Right lobe of liver (tissue), 4 donors: Measurements from ENCODE around the gene HNRNPH2.

Source experiments
- CTCF ChIP-seq, 4 donors: fragments of 200-600 bp in 3 of 4; fragments of 450-650 bp in 1 of 4; IDR thresholded peaks; one replicate each; pipeline versions ENCODE4 v1.5.1 to v1.8.0; 2016 to 2022; ENCODE audit warnings: antibody characterized with exemption in 4 of 4, mild to moderate bottlenecking in 2 of 4
- POLR2A ChIP-seq: fragments of 450-650 bp; IDR thresholded peaks from one replicate; pipeline ENCODE4 v1.6.1; 2017; ENCODE audit warnings: antibody characterized with exemption, mild to moderate bottlenecking
- donor health status: DM: no; HTN: no; CAD: no.
- donor health status: DM: no; HTN: no; CAD: no.
- donor health status: DM: no; HTN: yes; CAD: no.

- TF ChIP-seq CTCF (IDR thresholded peaks at IDR 0.05) (no peak), POLR2A (no peak)
Measured at GRCh38 chrX:101408532-101408841, 465 bp downstream of the HNRNPH2 start.
